Activated T-helper 17 cell treated with anti-CD3 and anti-CD28 coated beads, Interleukin-2, amount 50 U/mL, for 72 hours (primary cell): Measurements from ENCODE around the gene KRTAP10-10. TPM values are rescaled to one million over a fixed set of nuclear protein-coding genes. Genes with fewer than 3 reads are reported as not detected.
"Not testable (repeated sequence)": the region's sequence is repeated elsewhere in the genome, so short reads cannot be mapped to it uniquely, and the experiment has no call there.

ENCODE experiments used
- ATAC-seq: fragments of 150-1000 bp; cut with Tn5 transposase; replicated peaks from 2 replicates; pipeline ENCODE4 v1.10.0; 2021; ENCODE audit warnings: mild to moderate bottlenecking, moderate library complexity
- H3K27ac Mint-ChIP-seq: one replicate; pipeline ENCODE4 v1.8.0; 2022; ENCODE audit warnings: mixed read lengths
- H3K27me3 Mint-ChIP-seq: one replicate; pipeline ENCODE4 v1.8.0; 2022; ENCODE audit warnings: mixed read lengths
- H3K36me3 Mint-ChIP-seq: one replicate; pipeline ENCODE4 v1.8.0; 2022; ENCODE audit warnings: low read depth, mild to moderate bottlenecking, mixed read lengths
- H3K4me1 Mint-ChIP-seq: one replicate; pipeline ENCODE4 v1.8.0; 2022; ENCODE audit warnings: mixed read lengths
- H3K4me3 Mint-ChIP-seq: one replicate; pipeline ENCODE4 v1.8.0; 2022; ENCODE audit warnings: mild to moderate bottlenecking, mixed read lengths
- H3K9me3 Mint-ChIP-seq: one replicate; pipeline ENCODE4 v1.8.0; 2022; ENCODE audit warnings: mixed read lengths
- total RNA-seq, 2 donors: library from RNA; stranded (reverse); gene quantifications; one replicate each; pipeline ENCODE4 v1.2.3, GENCODE V29; 2022

The KRTAP10-10 gene
- total RNA-seq, 2 donors from 2014 or later, result not detected

DNA sequence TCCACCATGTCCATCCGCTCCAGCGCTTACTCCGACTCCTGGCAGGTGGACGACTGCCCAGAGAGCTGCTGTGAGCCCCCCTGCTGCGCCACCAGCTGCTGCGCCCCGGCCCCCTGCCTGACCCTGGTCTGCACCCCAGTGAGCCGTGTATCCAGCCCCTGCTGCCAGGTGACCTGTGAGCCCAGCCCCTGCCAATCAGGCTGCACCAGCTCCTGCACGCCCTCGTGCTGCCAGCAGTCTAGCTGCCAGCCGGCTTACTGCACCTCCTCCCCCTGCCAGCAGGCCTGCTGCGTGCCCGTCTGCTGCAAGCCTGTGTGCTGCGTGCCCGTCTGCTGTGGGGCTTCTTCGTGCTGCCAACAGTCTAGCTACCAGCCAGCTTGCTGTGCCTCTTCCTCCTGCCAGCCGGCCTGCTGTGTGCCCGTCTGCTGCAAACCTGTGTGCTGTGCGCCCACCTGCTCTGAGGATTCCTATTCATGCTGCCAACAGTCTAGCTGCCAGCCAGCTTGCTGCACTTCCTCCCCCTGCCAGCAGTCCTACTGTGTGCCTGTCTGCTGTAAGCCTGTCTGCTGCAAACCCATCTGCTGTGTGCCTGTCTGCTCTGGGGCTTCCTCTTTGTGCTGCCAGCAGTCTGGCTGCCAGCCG lies 9.9 kb upstream of the KRTAP10-10 start:
- not testable (repeated sequence) for H3K4me3 Mint-ChIP-seq, H3K27ac Mint-ChIP-seq, H3K27me3 Mint-ChIP-seq, ATAC-seq, H3K36me3 Mint-ChIP-seq
- H3K9me3 Mint-ChIP-seq, result peaks cover 41% of the 10 kb centered on the region
- peaks cover 20% of the 10 kb centered on the region for H3K4me1 Mint-ChIP-seq

DNA sequence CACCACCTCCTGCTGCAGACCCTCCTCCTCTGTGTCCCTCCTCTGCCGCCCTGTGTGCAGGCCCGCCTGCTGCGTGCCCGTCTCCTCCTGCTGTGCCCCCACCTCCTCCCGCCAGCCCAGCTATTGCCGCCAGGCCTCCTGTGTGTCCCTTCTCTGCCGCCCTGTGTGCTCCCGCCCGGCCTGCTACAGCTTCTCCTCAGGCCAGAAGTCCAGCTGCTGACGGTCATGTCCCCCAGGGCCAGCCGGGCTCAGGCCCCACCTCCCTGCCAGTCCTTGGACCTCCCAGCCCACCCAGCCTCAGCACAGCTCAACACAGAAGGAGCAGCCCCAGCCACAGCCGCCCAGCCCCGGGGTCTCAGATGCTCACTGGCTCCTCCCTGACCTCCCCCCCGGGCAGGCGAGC lies 9.3 kb upstream of the KRTAP10-10 start:
- H3K27me3 Mint-ChIP-seq, H3K4me3 Mint-ChIP-seq, H3K27ac Mint-ChIP-seq, H3K36me3 Mint-ChIP-seq, ATAC-seq: not testable (repeated sequence)
- H3K4me1 Mint-ChIP-seq, result peaks cover 20% of the 10 kb centered on the region
- H3K9me3 Mint-ChIP-seq, result peaks cover 42% of the 10 kb centered on the region

GRCh38 chr21:44628707-44629391 lies 8.3 kb upstream of the KRTAP10-10 start:
- Mint-ChIP-seq H3K27me3 (no peaks in the 10 kb centered on the region), H3K36me3 (no peaks in the 10 kb centered on the region), H3K4me1 (peaks cover 20% of the 10 kb centered on the region), H3K9me3 (peaks cover 36% of the 10 kb centered on the region), H3K4me3 (no peak overlapping the region), H3K27ac (no peak overlapping the region)
- ATAC-seq, result no peak

GRCh38 chr21:44630440-44630839 lies 6.7 kb upstream of the KRTAP10-10 start:
- Mint-ChIP-seq H3K4me3 (no peak overlapping the region), H3K27ac (peak overlapping the region; percentile 11), H3K27me3 (no peaks in the 10 kb centered on the region), H3K9me3 (peaks cover 26% of the 10 kb centered on the region), H3K36me3 (no peaks in the 10 kb centered on the region), H3K4me1 (peaks cover 20% of the 10 kb centered on the region)
- no peak for ATAC-seq

- no peak for ATAC-seq
- no peaks in the 10 kb centered on the region for H3K27me3 Mint-ChIP-seq
- H3K4me3 Mint-ChIP-seq, result no peak overlapping the region
- peaks cover 20% of the 10 kb centered on the region for H3K4me1 Mint-ChIP-seq
- H3K36me3 Mint-ChIP-seq, result no peaks in the 10 kb centered on the region
- peaks cover 26% of the 10 kb centered on the region for H3K9me3 Mint-ChIP-seq
- no peak overlapping the region for H3K27ac Mint-ChIP-seq
These were observed 5.1 kb upstream of the KRTAP10-10 start for GRCh38 chr21:44632067-44632466.

DNA sequence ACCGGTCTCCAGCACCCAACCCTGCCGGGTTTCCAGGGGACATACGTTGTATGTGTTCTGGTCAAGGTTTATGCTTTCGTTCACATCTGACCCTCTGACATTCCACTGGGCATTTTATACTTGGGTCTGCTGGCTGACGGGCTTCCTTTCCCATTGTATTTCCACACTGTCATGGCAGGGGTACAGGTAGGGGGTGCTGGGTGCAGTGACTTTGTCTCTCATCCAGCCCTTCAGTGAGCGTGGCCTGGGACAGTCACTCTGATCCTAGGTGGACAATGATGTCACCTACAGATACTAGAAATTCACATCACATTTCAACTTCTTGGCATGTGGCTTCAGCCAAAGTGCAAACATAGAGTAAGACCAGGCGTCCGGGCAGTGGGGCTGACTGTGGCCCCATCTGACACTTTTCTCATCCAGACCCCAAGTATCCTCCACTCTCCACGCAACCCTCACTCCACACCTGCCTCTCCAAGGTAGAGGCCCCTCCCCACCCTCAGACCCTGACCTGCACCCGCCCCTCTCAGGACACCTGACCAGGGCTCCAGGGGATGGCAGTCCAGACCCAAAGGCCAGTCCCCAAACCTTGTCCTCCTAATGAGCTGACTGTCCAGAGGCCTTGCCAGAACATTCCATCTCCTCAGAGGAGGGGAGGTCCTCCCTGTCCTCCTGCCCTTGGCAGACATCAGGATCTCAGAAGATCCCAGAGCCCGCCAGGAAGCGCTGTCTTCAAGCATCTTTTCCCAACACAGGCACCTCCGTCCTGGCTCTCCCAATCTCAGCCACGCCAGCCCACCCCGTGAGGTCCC lies 743 bp upstream of the KRTAP10-10 start:
- Mint-ChIP-seq H3K36me3 (no peaks in the 10 kb centered on the region), H3K27me3 (peaks cover 10% of the 10 kb centered on the region), H3K4me1 (peaks cover 5% of the 10 kb centered on the region), H3K4me3 (no peak overlapping the region), H3K9me3 (peaks cover 15% of the 10 kb centered on the region), H3K27ac (no peak overlapping the region)
- ATAC-seq, result no peak

GRCh38 chr21:44637851-44638348 lies 744 bp downstream of the KRTAP10-10 start:
- H3K36me3 Mint-ChIP-seq, H3K4me3 Mint-ChIP-seq, H3K27ac Mint-ChIP-seq, ATAC-seq, H3K9me3 Mint-ChIP-seq, H3K27me3 Mint-ChIP-seq, H3K4me1 Mint-ChIP-seq: not testable (repeated sequence)

DNA sequence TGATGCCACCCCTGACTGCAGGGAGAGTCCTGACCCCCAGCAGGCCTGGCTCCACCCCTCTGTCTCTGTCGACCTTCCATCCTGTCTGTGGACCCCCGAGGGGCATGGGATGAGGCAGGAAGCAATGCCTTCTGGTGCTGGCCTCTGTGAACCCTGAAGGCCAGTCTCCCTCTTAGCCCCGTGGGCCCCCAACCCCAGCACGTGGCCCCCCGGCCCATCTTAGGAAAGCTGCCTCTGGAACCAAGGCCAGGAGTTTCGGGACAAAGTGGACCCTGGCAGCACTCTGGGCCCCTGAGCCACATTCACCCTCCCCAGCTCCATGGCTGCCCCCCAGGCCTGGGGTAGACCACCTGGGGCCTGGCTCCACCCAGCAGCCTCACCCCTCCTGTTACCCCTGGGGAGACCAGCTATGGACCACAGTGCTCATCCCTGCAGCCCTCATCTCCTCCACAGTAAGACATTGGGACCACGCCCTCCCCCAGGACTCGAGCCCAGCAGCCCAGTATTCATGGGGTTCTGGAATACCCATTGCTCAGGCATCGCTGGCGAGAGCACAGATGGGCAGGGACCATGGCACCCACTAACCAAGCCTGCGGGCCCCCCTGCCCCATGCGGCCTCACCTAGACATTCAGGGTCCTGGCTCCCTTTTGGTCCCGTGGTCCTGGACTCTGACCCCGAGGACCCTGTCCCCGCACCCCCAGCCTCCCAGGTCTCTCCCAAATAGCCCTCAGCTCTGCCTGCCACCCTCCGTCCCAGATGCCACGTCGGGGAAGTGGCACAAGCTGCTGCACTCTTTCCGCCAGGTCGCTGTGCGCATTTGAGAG lies 1.6 kb downstream of the KRTAP10-10 start:
- not testable (repeated sequence) for H3K27me3 Mint-ChIP-seq, H3K4me3 Mint-ChIP-seq, ATAC-seq, H3K36me3 Mint-ChIP-seq, H3K27ac Mint-ChIP-seq, H3K4me1 Mint-ChIP-seq
- H3K9me3 Mint-ChIP-seq, result peaks cover 13% of the 10 kb centered on the region

DNA sequence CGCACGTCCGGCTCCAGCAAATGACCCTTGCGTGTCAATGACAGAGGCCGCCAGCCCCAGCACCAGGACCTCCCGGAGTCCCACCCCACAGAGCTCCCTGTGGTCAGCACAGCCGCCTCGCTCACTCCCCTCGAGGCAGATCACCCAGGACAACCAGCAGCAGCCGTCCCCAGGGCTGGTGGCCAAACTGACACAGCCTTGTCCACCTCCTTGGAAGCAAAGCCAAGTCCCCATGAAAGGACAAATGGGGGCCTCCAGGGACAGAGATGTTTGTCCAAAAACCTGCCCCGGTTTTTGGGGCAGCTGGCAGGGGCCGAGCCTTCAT lies 2.1 kb downstream of the KRTAP10-10 start:
- no peak for ATAC-seq
- peaks cover 5% of the 10 kb centered on the region for H3K4me1 Mint-ChIP-seq
- peaks cover 17% of the 10 kb centered on the region for H3K9me3 Mint-ChIP-seq
- peaks cover 10% of the 10 kb centered on the region for H3K27me3 Mint-ChIP-seq
- H3K27ac Mint-ChIP-seq, result no peak overlapping the region
- H3K4me3 Mint-ChIP-seq, result no peak overlapping the region
- no peaks in the 10 kb centered on the region for H3K36me3 Mint-ChIP-seq

GRCh38 chr21:44640761-44641160 lies 3.6 kb downstream of the KRTAP10-10 start:
- Mint-ChIP-seq H3K27me3 (peaks cover 10% of the 10 kb centered on the region), H3K36me3 (no peaks in the 10 kb centered on the region), H3K4me3 (no peak overlapping the region), H3K9me3 (peaks cover 25% of the 10 kb centered on the region), H3K4me1 (peaks cover 5% of the 10 kb centered on the region), H3K27ac (no peak overlapping the region)
- ATAC-seq, result no peak

GRCh38 chr21:44643741-44644310 lies 6.7 kb downstream of the KRTAP10-10 start:
- Mint-ChIP-seq H3K27me3 (peaks cover 10% of the 10 kb centered on the region), H3K4me3 (no peak overlapping the region), H3K4me1 (no peaks in the 10 kb centered on the region), H3K9me3 (peaks cover 25% of the 10 kb centered on the region), H3K27ac (no peak overlapping the region), H3K36me3 (no peaks in the 10 kb centered on the region)
- ATAC-seq, result no peak

DNA sequence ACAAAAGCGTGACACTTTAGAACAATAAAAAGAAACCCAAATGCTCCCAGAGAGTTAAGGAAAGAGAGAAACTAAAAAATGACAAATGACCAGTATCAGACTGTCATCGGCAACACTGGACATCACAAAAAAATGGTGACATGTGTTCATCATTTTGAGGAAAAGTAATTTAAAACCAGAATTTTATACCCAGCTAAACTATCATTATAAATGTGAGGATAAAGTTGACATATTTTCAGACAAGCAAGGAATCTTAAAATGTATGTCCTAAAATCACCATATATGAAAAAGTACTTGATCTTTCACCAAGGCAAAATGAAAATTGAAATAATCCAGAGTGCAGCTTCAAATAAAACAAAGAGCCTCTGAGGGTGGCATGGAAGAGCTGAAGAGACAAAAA lies 7.7 kb downstream of the KRTAP10-10 start:
- ATAC-seq, result no peak
- no peak overlapping the region for H3K4me3 Mint-ChIP-seq
- peaks cover 25% of the 10 kb centered on the region for H3K9me3 Mint-ChIP-seq
- no peak overlapping the region for H3K27ac Mint-ChIP-seq
- H3K36me3 Mint-ChIP-seq, result no peaks in the 10 kb centered on the region
- H3K4me1 Mint-ChIP-seq, result no peaks in the 10 kb centered on the region
- peaks cover 8% of the 10 kb centered on the region for H3K27me3 Mint-ChIP-seq

DNA sequence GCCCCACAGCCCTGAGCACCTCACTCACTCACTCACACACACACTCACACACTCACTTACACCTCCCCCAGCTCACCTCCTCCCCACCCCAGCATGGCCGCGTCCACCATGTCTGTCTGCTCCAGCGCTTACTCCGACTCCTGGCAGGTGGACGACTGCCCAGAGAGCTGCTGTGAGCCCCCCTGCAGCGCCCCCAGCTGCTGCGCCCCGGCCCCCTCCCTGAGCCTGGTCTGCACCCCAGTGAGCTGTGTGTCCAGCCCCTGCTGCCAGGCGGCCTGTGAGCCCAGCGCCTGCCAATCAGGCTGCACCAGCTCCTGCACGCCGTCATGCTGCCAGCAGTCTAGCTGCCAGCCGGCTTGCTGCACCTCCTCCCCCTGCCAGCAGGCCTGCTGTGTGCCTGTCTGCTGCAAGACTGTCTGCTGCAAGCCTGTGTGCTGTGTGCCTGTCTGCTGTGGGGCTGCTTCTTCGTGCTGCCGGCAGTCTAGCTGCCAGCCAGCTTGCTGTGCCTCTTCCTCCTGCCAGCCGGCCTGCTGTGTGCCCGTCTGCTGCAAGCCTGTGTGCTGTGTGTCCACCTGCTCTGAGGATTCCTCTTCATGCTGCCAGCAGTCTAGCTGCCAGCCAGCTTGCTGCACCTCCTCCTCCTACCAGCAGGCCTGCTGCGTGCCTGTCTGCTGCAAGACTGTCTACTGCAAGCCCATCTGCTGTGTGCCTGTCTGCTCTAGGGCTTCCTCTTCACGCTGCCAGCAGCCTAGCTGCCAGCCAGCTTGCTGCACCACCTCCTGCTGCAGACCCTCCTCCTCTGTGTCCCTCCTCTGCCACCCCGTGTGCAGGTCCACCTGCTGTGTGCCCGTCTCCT lies 9.4 kb downstream of the KRTAP10-10 start, which contains the start of gene KRTAP10-11:
TSS of gene KRTAP10-11 (plus strand) at position 49 of the 856 bp plus-strand sequence. CDS start at position 94, 45 bp downstream.
- not testable (repeated sequence) for H3K4me1 Mint-ChIP-seq, H3K27ac Mint-ChIP-seq, H3K27me3 Mint-ChIP-seq, H3K36me3 Mint-ChIP-seq, ATAC-seq, H3K4me3 Mint-ChIP-seq
- peaks cover 20% of the 10 kb centered on the region for H3K9me3 Mint-ChIP-seq
